Aorta (tissue), 5 donors: Measurements from ENCODE around the gene ROMO1. TPM values are rescaled to one million over a fixed set of nuclear protein-coding genes. Genes with fewer than 3 reads are reported as not detected.
"Not testable (repeated sequence)": the region's sequence is repeated elsewhere in the genome, so short reads cannot be mapped to it uniquely, and the experiment has no call there.

Experiments used
- ATAC-seq: fragments of 200-7000 bp; cut with Tn5 transposase; one replicate; pipeline ENCODE4 v1.9.1; 2022; ENCODE audit warnings: moderate library complexity; ENCODE audit not compliant: low FRiP score
- DNase-seq, 2 donors: peaks; one replicate each; pipeline ENCODE4 v3.0.0-alpha.2; 2020
- H3K27ac ChIP-seq, 2 donors: one replicate each; pipeline ENCODE4 v1.5.1; 2013; ENCODE audit warnings: low read length in 2 of 2, mild to moderate bottlenecking in 2 of 2, moderate library complexity in 2 of 2, control low read depth in 1 of 2, inconsistent platforms in 1 of 2, low read depth in 1 of 2
- H3K27me3 ChIP-seq, 2 donors: one replicate each; pipeline ENCODE4 v1.6.1; 2013; ENCODE audit warnings: control low read depth in 1 of 2, low read length in 1 of 2, mild to moderate bottlenecking in 1 of 2, moderate library complexity in 1 of 2; ENCODE audit not compliant: insufficient read depth in 2 of 2, control insufficient read depth in 1 of 2
- H3K36me3 ChIP-seq, 2 donors: one replicate each; pipeline ENCODE4 v1.6.1; 2013; ENCODE audit warnings: control low read depth in 1 of 2, low read length in 1 of 2, mild to moderate bottlenecking in 1 of 2; ENCODE audit not compliant: insufficient read depth in 2 of 2, control insufficient read depth in 1 of 2
- H3K4me1 ChIP-seq, 2 donors: one replicate each; pipeline ENCODE4 v1.6.1; 2013; ENCODE audit warnings: low read length in 2 of 2, control low read depth in 1 of 2, mild to moderate bottlenecking in 1 of 2, moderate library complexity in 1 of 2; ENCODE audit not compliant: insufficient read depth in 2 of 2, control insufficient read depth in 1 of 2
- H3K4me3 ChIP-seq, 2 donors: one replicate each; pipeline ENCODE4 v1.5.1; 2013; ENCODE audit warnings: low read length in 2 of 2, control low read depth in 1 of 2, mild to moderate bottlenecking in 1 of 2
- H3K9me3 ChIP-seq: one replicate; pipeline ENCODE4 v1.6.1; 2013; ENCODE audit warnings: mild to moderate bottlenecking, low read length; ENCODE audit not compliant: control insufficient read depth
- WGBS, 2 donors: extraction: QIAGEN DNeasy Blood & Tissue Kit; methylation state at CpG; one replicate each; pipeline ENCODE4 v1.1.7; 2013; 5-methylcytosine and 5-hydroxymethylcytosine counted together
- intact Hi-C, 2 donors: fragments of 100-400 bp; cut with DNase I; formaldehyde crosslinking; loops; one replicate each; pipeline versions ENCODE4 v1.14.2 to v1.15.0; 2022
- polyA plus RNA-seq, 2 donors: library from polyadenylated mRNA; stranded (reverse); fragments of 200-250 nt; gene quantifications; one replicate each; pipeline ENCODE4 v1.2.3, GENCODE V29; 2013
- total RNA-seq, 2 donors: library from RNA; stranded (reverse); fragmentation: NEBNext Ultra II Directional; extraction: Animal tissue kit (Norgen Biotek cat#: 25700); gene quantifications; one replicate each; pipeline ENCODE4 v1.2.1, GENCODE V29; 2021
- donor health status: healthy with polysubstance abuse.
- donor health status: Bipolar disorder and iron deficiency.
- donor health status: DM: no; HTN: no; CAD: no.
- donor health status: DM: no; HTN: no; CAD: no.
- donor health status: DM: yes; HTN: yes; CAD: no.

The ROMO1 gene
- total and polyA plus RNA-seq, 4 donors = 78.5 to 629 (median 252) TPM

GRCh38 chr20:35669221-35669620 is 30.0 kb upstream of the ROMO1 start:
- intact Hi-C loops = no loop called here
- H3K4me1 ChIP-seq = no peaks in the 10 kb centered on the region
- DNase-seq (no peak), ATAC-seq (no peak)
- H3K27me3 ChIP-seq = no peaks in the 10 kb centered on the region
- 91 to 93% methylated on average over 5 of the region's 5 CpGs for WGBS, 2 donors
- H3K4me3 ChIP-seq = no peak overlapping the region
- H3K27ac ChIP-seq = no peak overlapping the region
- peaks cover 5 to 6% of the 10 kb centered on the region in 2 donors for H3K36me3 ChIP-seq
- no peaks in the 10 kb centered on the region for H3K9me3 ChIP-seq

- Histone ChIP-seq H3K36me3 (peaks cover 5 to 9% of the 10 kb centered on the region in 2 donors), H3K9me3 (no peaks in the 10 kb centered on the region), H3K4me1 (no peaks in the 10 kb centered on the region), H3K27me3 (no peaks in the 10 kb centered on the region), H3K4me3 (no peak overlapping the region), H3K27ac (no peak overlapping the region)
- intact Hi-C loops = no loop called here
- WGBS, 2 donors = 79 to 81% methylated on average over 1 of the region's 1 CpG
- ATAC-seq (no peak), DNase-seq (no peak)
Observed at GRCh38 chr20:35669681-35670080, 29.5 kb upstream of the ROMO1 start.

- DNase-seq = no peak
- intact Hi-C loops = no loop called here
Observed at GRCh38 chr20:35673884-35674283, 25.3 kb upstream of the ROMO1 start.

GRCh38 chr20:35674921-35675320 is 24.3 kb upstream of the ROMO1 start:
- 91 to 93% methylated on average over 8 of the region's 8 CpGs for WGBS, 2 donors
- H3K27me3 ChIP-seq = no peaks in the 10 kb centered on the region
- DNase-seq (no peak), ATAC-seq (no peak)
- intact Hi-C loops = no loop called here
- no peaks in the 10 kb centered on the region for H3K9me3 ChIP-seq
- no peak overlapping the region for H3K4me3 ChIP-seq
- no peak overlapping the region for H3K27ac ChIP-seq
- peaks cover 2 to 7% of the 10 kb centered on the region in 2 donors for H3K36me3 ChIP-seq
- H3K4me1 ChIP-seq = no peaks in the 10 kb centered on the region

More at GRCh38 chr20:35673884-35674283, 25.3 kb upstream of the ROMO1 start:
- Histone ChIP-seq H3K4me3 (no peak overlapping the region), H3K36me3 (peaks cover 5 to 9% of the 10 kb centered on the region in 2 donors), H3K4me1 (no peaks in the 10 kb centered on the region), H3K27ac (no peak overlapping the region), H3K27me3 (no peaks in the 10 kb centered on the region), H3K9me3 (no peaks in the 10 kb centered on the region)
- ATAC-seq = no peak
- WGBS, 2 donors = 89 to 93% methylated on average over 4 of the region's 4 CpGs

GRCh38 chr20:35680452-35681183 is 18.6 kb upstream of the ROMO1 start:
- H3K36me3 ChIP-seq = peaks cover 2% of the 10 kb centered on the region in 2 donors
- H3K9me3 ChIP-seq = no peaks in the 10 kb centered on the region
- no peaks in the 10 kb centered on the region for H3K27me3 ChIP-seq
- intact Hi-C loops = no loop called here
- 85 to 89% methylated on average over 4 of the region's 4 CpGs for WGBS, 2 donors
- DNase-seq = no peak
- no peak overlapping the region for H3K4me3 ChIP-seq
- no peak for ATAC-seq
- no peaks in the 10 kb centered on the region for H3K4me1 ChIP-seq
- H3K27ac ChIP-seq = no peak overlapping the region

GRCh38 chr20:35681960-35682359 is 17.2 kb upstream of the ROMO1 start:
- H3K4me3 ChIP-seq = no peak overlapping the region
- H3K36me3 ChIP-seq = peaks cover 2% of the 10 kb centered on the region in 2 donors
- DNase-seq = no peak
- intact Hi-C loops = no loop called here
- no peaks in the 10 kb centered on the region for H3K9me3 ChIP-seq
- ATAC-seq = no peak
- H3K27me3 ChIP-seq = no peaks in the 10 kb centered on the region
- H3K4me1 ChIP-seq = no peaks in the 10 kb centered on the region
- 95% methylated on average over 1 of the region's 1 CpG for WGBS, 2 donors
- no peak overlapping the region for H3K27ac ChIP-seq

- intact Hi-C loops, H3K36me3 ChIP-seq, H3K4me3 ChIP-seq, H3K4me1 ChIP-seq, H3K9me3 ChIP-seq, H3K27me3 ChIP-seq, ATAC-seq, H3K27ac ChIP-seq, DNase-seq: not testable (repeated sequence)
- WGBS, 2 donors = 95 to 97% methylated on average over 9 of the region's 9 CpGs
Observed at GRCh38 chr20:35685368-35685767, 13.8 kb upstream of the ROMO1 start.

- H3K9me3 ChIP-seq, ATAC-seq, H3K27me3 ChIP-seq, H3K36me3 ChIP-seq, intact Hi-C loops, H3K27ac ChIP-seq, H3K4me1 ChIP-seq, H3K4me3 ChIP-seq: not testable (repeated sequence)
- DNase-seq = peak in 1 of 2 donors; percentile 54
- WGBS, 2 donors = 89 to 90% methylated on average over 11 of the region's 11 CpGs
Observed at GRCh38 chr20:35686872-35687271, 12.3 kb upstream of the ROMO1 start.

GRCh38 chr20:35690265-35690664 is 8.9 kb upstream of the ROMO1 start:
- 82 to 85% methylated on average over 4 of the region's 4 CpGs for WGBS, 2 donors
- H3K27ac ChIP-seq = no peak overlapping the region
- no peak for ATAC-seq
- no peaks in the 10 kb centered on the region for H3K27me3 ChIP-seq
- DNase-seq = peak in 1 of 2 donors; percentile 42
- intact Hi-C loops = loop anchor here in 1 of 2 donors (10.0 kb wide), 1 partner anchor 225 kb away; no protein-coding TSS in a partner anchor
- H3K36me3 ChIP-seq = peaks cover 3 to 4% of the 10 kb centered on the region in 2 donors
- no peaks in the 10 kb centered on the region for H3K4me1 ChIP-seq
- H3K9me3 ChIP-seq = no peaks in the 10 kb centered on the region
- H3K4me3 ChIP-seq = no peak overlapping the region
